Measurements from ENCODE around the gene CSF3R. TPM values are rescaled to one million over a fixed set of nuclear protein-coding genes. Genes with fewer than 3 reads are reported as not detected.

The CSF3R gene
- total and polyA plus RNA-seq, 3 experiments from 2014 or later, result 0.11 to 0.40 TPM; not detected in 1

GRCh38 chr1:36517011-36517771, 34.5 kb upstream of the CSF3R start:
- POLR2A ChIA-PET, result no interaction called here
- Mint-ChIP-seq H3K27ac (peak overlapping the region in 1 of 8 donors; percentile 68), H3K27me3 (peaks cover 3 to 8% of the 10 kb centered on the region in 2 donors)

GRCh38 chr1:36516372-36517010, 33.8 kb upstream of the CSF3R start:
- H3K27ac ChIP-seq (ENCODE audit: low read depth, low read length), result no peak overlapping the region
- peak in 4 of 5 donors; percentile 6 to 53 (median 14) for DNase-seq
- Mint-ChIP-seq H3K27me3 (peaks cover 3 to 13% of the 10 kb centered on the region in 2 donors), H3K9me3 (no peaks in the 10 kb centered on the region), H3K27ac (no peak overlapping the region), H3K4me3 (no peak overlapping the region), H3K36me3 (no peaks in the 10 kb centered on the region), H3K4me1 (no peaks in the 10 kb centered on the region)
- ChIA-PET CTCF (interaction anchor here (1.1 to 1.7 kb wide), 4 partner anchors 9 to 24 kb away, joined by 3 to 9 read pairs (median 4); no protein-coding TSS in a partner anchor), POLR2A (no interaction called here)
- no peaks in the 10 kb centered on the region for H3K9me3 ChIP-seq (ENCODE audit: low read length)
- no peaks in the 10 kb centered on the region for H3K4me1 ChIP-seq (ENCODE audit: insufficient read depth, low read length)
- no peaks in the 10 kb centered on the region for H3K36me3 ChIP-seq (ENCODE audit: insufficient read depth, low read length)
- no peaks in the 10 kb centered on the region for H3K27me3 ChIP-seq (ENCODE audit: insufficient read depth, low read length, poor library complexity, severe bottlenecking)
- no peak overlapping the region for H3K4me3 ChIP-seq (ENCODE audit: low read length)

More at GRCh38 chr1:36517011-36517771, 34.5 kb upstream of the CSF3R start:
- Histone ChIP-seq H3K27ac (ENCODE audit: low read depth, low read length) (no peak overlapping the region), H3K27me3 (ENCODE audit: insufficient read depth, low read length, poor library complexity, severe bottlenecking) (no peaks in the 10 kb centered on the region), H3K9me3 (ENCODE audit: low read length) (no peaks in the 10 kb centered on the region), H3K4me3 (ENCODE audit: low read length) (no peak overlapping the region), H3K36me3 (ENCODE audit: insufficient read depth, low read length) (no peaks in the 10 kb centered on the region), H3K4me1 (ENCODE audit: insufficient read depth, low read length) (no peaks in the 10 kb centered on the region)
- no peaks in the 10 kb centered on the region for H3K36me3 Mint-ChIP-seq
- no peak for DNase-seq
- no peaks in the 10 kb centered on the region for H3K9me3 Mint-ChIP-seq
- CTCF ChIA-PET, result interaction anchor here (1.5 to 1.7 kb wide), 2 partner anchors 9 to 11 kb away, joined by 3 to 9 read pairs; no protein-coding TSS in a partner anchor
- no peak overlapping the region for H3K4me3 Mint-ChIP-seq
- no peaks in the 10 kb centered on the region for H3K4me1 Mint-ChIP-seq

DNA sequence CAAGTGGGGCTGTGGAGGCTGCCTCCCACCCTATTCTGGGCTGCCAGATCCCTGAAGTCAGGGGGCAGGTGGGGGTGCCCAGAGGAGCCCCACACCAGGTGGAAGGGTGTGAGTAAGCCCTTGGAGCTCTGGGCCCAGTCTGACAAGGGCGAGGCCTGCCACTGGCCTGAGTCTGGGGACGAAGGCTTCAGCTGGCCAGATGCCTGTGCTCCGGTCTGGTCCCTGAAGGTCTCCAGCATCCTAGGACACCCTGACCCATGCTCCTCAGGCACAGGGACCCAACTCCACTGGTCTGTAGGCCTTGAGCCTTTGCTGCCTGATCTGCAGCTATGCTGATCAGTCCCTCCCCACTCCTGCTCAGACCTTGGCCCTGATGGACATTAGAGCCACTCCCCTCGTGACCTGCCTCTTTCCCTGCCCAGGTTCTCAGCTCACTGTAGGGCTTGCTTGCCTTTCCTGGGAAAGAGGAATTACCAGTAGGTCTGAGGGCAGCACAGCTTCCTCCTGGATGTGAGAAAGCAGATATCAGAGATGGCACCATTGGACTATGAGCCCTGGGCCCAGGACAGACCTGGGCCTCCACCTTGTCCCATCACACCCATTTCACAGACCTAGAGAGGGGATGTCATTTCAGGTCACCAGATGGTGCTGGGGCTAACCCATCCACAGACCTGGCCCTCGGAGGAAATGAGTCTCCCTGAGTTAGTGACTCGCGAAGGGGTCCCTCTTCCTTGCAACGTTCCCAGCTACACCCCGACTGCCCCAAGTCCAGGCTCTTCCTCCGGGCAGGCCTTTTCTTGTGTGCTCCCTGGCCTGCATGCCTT, 32.8 kb upstream of the CSF3R start:
- DNase-seq, result peak in 1 of 5 donors; percentile 25
- ChIA-PET POLR2A (no interaction called here), CTCF (interaction anchor here (0.9 to 1.7 kb wide), 4 partner anchors 8 to 919 kb away, joined by 3 to 9 read pairs (median 4); no protein-coding TSS in a partner anchor)
- H3K9me3 Mint-ChIP-seq, result no peaks in the 10 kb centered on the region
- no peak overlapping the region for H3K27ac Mint-ChIP-seq
- Histone ChIP-seq H3K27me3 (ENCODE audit: insufficient read depth, low read length, poor library complexity, severe bottlenecking) (no peaks in the 10 kb centered on the region), H3K4me3 (ENCODE audit: low read length) (no peak overlapping the region), H3K9me3 (ENCODE audit: low read length) (no peaks in the 10 kb centered on the region), H3K36me3 (ENCODE audit: insufficient read depth, low read length) (no peaks in the 10 kb centered on the region), H3K27ac (ENCODE audit: low read depth, low read length) (no peak overlapping the region), H3K4me1 (ENCODE audit: insufficient read depth, low read length) (no peaks in the 10 kb centered on the region)
- no peaks in the 10 kb centered on the region for H3K36me3 Mint-ChIP-seq
- H3K4me3 Mint-ChIP-seq, result no peak overlapping the region
- peaks cover 3 to 15% of the 10 kb centered on the region in 2 donors for H3K27me3 Mint-ChIP-seq
- no peaks in the 10 kb centered on the region for H3K4me1 Mint-ChIP-seq

GRCh38 chr1:36514501-36514900, 31.8 kb upstream of the CSF3R start:
- POLR2A ChIA-PET, result no interaction called here
- H3K27ac ChIP-seq (ENCODE audit: low read depth, low read length), result no peak overlapping the region
- H3K27me3 Mint-ChIP-seq, result peaks cover 9 to 21% of the 10 kb centered on the region in 2 donors
- DNase-seq, result no peak
- no peaks in the 10 kb centered on the region for H3K9me3 Mint-ChIP-seq
- no peak overlapping the region for H3K4me3 ChIP-seq (ENCODE audit: low read length)
- no peaks in the 10 kb centered on the region for H3K4me1 ChIP-seq (ENCODE audit: insufficient read depth, low read length)
- no peaks in the 10 kb centered on the region for H3K36me3 ChIP-seq (ENCODE audit: insufficient read depth, low read length)
- no peaks in the 10 kb centered on the region for H3K27me3 ChIP-seq (ENCODE audit: insufficient read depth, low read length, poor library complexity, severe bottlenecking)
- CTCF ChIA-PET, result no interaction called here
- no peak overlapping the region for H3K27ac Mint-ChIP-seq
- no peaks in the 10 kb centered on the region for H3K4me1 Mint-ChIP-seq
- H3K36me3 Mint-ChIP-seq, result no peaks in the 10 kb centered on the region
- H3K9me3 ChIP-seq (ENCODE audit: low read length), result no peaks in the 10 kb centered on the region
- no peak overlapping the region for H3K4me3 Mint-ChIP-seq

- Mint-ChIP-seq H3K9me3 (no peaks in the 10 kb centered on the region), H3K36me3 (no peaks in the 10 kb centered on the region), H3K27me3 (peaks cover 12 to 23% of the 10 kb centered on the region in 2 donors), H3K4me1 (no peaks in the 10 kb centered on the region), H3K27ac (no peak overlapping the region), H3K4me3 (no peak overlapping the region)
- Histone ChIP-seq H3K27me3 (ENCODE audit: insufficient read depth, low read length, poor library complexity, severe bottlenecking) (no peaks in the 10 kb centered on the region), H3K4me1 (ENCODE audit: insufficient read depth, low read length) (no peaks in the 10 kb centered on the region), H3K9me3 (ENCODE audit: low read length) (no peaks in the 10 kb centered on the region), H3K27ac (ENCODE audit: low read depth, low read length) (no peak overlapping the region), H3K36me3 (ENCODE audit: insufficient read depth, low read length) (no peaks in the 10 kb centered on the region), H3K4me3 (ENCODE audit: low read length) (no peak overlapping the region)
- CTCF ChIA-PET, result no interaction called here
- POLR2A ChIA-PET, result no interaction called here
- peak in 1 of 5 donors; percentile 6 for DNase-seq
Observed at GRCh38 chr1:36513676-36514473, 31.2 kb upstream of the CSF3R start.

GRCh38 chr1:36512842-36513241, 30.1 kb upstream of the CSF3R start:
- Mint-ChIP-seq H3K27ac (no peak overlapping the region), H3K36me3 (no peaks in the 10 kb centered on the region), H3K9me3 (no peaks in the 10 kb centered on the region), H3K27me3 (peaks cover 12 to 30% of the 10 kb centered on the region in 2 donors), H3K4me1 (no peaks in the 10 kb centered on the region), H3K4me3 (no peak overlapping the region)
- CTCF ChIA-PET, result no interaction called here
- no peaks in the 10 kb centered on the region for H3K36me3 ChIP-seq (ENCODE audit: insufficient read depth, low read length)
- H3K27ac ChIP-seq (ENCODE audit: low read depth, low read length), result no peak overlapping the region
- POLR2A ChIA-PET, result no interaction called here
- no peak overlapping the region for H3K4me3 ChIP-seq (ENCODE audit: low read length)
- H3K9me3 ChIP-seq (ENCODE audit: low read length), result no peaks in the 10 kb centered on the region
- H3K27me3 ChIP-seq (ENCODE audit: insufficient read depth, low read length, poor library complexity, severe bottlenecking), result no peaks in the 10 kb centered on the region
- DNase-seq, result peak in 1 of 5 donors; percentile 4
- H3K4me1 ChIP-seq (ENCODE audit: insufficient read depth, low read length), result no peaks in the 10 kb centered on the region

DNA sequence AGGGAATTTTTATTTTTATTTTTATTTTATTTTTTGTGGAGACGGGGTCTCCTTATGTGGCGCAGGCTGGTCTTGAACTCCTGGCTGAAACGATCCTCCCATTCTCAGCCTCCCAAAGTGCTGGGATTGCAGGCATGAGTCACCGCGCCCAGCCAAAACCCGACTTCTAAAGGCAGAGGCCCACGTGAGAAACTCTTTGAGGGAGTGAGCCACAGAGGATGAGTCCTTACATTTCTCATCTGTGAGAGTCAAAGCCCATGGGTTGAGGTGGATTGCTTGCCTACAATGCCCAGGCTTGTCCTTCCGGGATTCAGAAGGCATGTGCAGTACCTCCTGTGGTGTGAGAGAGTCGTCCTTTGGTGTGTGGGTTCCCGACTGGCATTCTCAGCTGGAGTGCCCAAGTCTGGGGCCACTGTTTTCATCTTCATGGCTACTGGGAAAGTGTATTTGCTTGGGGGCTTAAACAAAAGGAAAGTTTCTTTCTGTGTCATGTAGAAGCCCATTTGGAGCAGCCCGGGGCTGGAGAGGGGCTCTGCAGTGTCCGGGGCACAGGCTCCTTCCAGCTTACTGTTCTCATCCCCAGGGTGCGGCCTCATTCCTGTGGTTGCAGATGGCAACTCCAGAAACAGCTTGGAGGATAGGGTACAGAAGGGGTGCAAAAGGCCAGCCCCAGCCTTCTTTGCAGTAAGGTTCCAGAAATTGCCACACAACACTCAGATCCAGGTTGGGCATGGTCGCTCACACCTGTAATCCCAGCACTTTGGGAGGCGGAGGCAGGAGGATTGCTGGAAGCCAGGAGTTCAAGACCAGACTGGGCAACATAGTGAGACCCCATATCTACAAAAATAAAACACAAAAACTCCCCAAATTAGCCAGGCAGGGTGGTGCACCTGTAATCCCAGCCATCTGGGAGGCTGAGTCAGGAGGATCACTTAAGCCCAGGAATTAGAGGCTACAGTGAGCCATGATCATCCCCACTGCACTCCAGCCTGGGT, 29.4 kb upstream of the CSF3R start:
- ChIA-PET POLR2A (no interaction called here), CTCF (no interaction called here)
- Mint-ChIP-seq H3K36me3 (no peaks in the 10 kb centered on the region), H3K4me1 (no peaks in the 10 kb centered on the region), H3K27me3 (peaks cover 15 to 37% of the 10 kb centered on the region in 2 donors), H3K9me3 (no peaks in the 10 kb centered on the region), H3K27ac (no peak overlapping the region), H3K4me3 (no peak overlapping the region)
- no peaks in the 10 kb centered on the region for H3K4me1 ChIP-seq (ENCODE audit: insufficient read depth, low read length)
- no peaks in the 10 kb centered on the region for H3K27me3 ChIP-seq (ENCODE audit: insufficient read depth, low read length, poor library complexity, severe bottlenecking)
- H3K4me3 ChIP-seq (ENCODE audit: low read length), result no peak overlapping the region
- DNase-seq, result peak in 1 of 5 donors; percentile 26
- H3K27ac ChIP-seq (ENCODE audit: low read depth, low read length), result no peak overlapping the region
- no peaks in the 10 kb centered on the region for H3K9me3 ChIP-seq (ENCODE audit: low read length)
- no peaks in the 10 kb centered on the region for H3K36me3 ChIP-seq (ENCODE audit: insufficient read depth, low read length)

All from CD8-positive, alpha-beta memory T cell (primary cell).